ENCODE measurements around the gene BGN.

The BGN gene

DNA sequence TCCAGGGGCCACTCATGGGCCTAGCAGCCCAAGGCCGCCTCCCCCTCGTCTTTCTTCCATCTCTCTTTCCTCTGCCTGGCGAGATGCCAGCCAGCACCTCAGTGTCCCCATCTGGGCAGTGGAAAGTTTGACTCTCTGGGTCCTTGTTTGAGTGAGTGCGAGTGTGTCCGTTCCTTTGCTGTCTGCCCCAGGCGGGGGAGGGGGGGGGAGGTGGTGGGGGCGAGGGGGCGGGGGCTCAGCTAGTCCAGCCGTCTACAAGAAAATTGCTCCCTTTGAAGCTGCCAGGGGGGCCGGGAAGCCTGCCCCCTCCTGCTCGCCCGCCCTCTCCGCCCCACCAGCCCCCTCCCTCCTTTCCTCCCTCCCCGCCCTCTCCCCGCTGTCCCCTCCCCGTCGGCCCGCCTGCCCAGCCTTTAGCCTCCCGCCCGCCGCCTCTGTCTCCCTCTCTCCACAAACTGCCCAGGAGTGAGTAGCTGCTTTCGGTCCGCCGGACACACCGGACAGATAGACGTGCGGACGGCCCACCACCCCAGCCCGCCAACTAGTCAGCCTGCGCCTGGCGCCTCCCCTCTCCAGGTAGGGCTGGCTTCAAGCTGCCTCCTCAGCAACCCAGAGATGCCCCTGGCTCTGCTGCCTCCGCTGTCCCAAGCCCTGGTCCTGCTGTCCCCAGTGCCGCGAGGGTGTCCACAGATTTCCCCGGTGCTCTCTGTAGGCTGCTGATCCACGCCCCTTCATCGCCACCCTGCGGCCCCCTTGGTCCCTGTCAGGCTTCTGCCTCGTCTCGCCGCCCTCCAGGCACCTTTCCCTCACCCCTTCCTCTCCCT, at the start of gene BGN:
Gene BGN, plus strand, starts transcription at position 440 of the 821 bp plus-strand sequence. CDS start 9,652 bp downstream, outside the sequence.
- no peak for DNase-seq (ENCODE audit: low read depth)

DNA sequence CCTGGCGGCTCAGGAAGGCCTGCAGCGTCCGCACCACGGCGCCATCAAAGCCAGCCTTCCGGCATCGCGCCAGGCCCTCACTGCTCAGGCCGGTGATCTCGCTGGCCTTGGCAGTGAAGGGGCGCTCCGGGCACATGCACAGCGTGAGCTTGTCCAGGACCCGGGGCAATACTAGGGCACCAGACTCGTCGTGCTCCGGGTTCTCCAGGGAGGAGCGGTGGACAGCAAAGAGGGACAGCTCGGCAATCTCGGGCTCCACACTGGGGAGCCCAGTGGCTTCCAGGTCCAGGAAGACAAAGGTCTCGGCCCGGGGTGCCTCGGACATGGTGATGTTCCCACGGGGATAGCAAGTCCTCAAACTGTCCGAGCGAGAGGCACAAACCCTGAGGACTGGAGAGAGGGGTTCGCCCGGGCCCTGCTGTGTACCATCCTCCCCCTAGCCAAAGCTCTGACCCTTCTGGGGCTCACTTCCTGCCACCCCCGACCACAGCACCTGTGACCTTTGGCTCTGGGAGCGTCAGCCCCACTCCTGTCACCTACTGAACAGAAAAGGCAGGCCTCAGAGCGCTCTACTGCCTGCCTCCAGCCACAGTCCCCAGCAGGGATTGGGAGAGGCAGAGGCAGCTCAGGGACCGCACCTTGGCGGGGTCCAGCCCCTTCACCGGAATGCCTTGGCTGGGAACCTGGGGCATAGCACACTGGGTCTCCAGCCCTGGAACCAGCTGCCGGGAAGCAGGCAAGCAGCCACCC, 49.5 kb upstream of the BGN start:
- no peak overlapping the region for H3K4me3 ChIP-seq (ENCODE audit: low read depth, low read length)
- TF ChIP-seq, protein P1, sequence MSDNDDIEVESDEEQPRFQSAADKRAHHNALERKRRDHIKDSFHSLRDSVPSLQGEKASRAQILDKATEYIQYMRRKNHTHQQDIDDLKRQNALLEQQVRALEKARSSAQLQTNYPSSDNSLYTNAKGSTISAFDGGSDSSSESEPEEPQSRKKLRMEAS (IDR thresholded peaks at IDR 0.05; ENCODE audit: low read depth, low read length): no peak
- TF ChIP-seq, protein P2, sequence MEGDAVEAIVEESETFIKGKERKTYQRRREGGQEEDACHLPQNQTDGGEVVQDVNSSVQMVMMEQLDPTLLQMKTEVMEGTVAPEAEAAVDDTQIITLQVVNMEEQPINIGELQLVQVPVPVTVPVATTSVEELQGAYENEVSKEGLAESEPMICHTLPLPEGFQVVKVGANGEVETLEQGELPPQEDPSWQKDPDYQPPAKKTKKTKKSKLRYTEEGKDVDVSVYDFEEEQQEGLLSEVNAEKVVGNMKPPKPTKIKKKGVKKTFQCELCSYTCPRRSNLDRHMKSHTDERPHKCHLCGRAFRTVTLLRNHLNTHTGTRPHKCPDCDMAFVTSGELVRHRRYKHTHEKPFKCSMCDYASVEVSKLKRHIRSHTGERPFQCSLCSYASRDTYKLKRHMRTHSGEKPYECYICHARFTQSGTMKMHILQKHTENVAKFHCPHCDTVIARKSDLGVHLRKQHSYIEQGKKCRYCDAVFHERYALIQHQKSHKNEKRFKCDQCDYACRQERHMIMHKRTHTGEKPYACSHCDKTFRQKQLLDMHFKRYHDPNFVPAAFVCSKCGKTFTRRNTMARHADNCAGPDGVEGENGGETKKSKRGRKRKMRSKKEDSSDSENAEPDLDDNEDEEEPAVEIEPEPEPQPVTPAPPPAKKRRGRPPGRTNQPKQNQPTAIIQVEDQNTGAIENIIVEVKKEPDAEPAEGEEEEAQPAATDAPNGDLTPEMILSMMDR (IDR thresholded peaks at IDR 0.05; ENCODE audit: low read depth, low read length): no peak
- TF ChIP-seq MYC (IDR thresholded peaks at IDR 0.05; ENCODE audit: low read depth, low read length): no peak
- TF ChIP-seq POLR2A (IDR thresholded peaks at IDR 0.05; ENCODE audit: extremely low read depth, insufficient read length): no peak
- no peak for DNase-seq (ENCODE audit: low read depth)

More for the DNA sequence above, at the start of gene BGN:
- TF ChIP-seq, protein P2 (IDR thresholded peaks at IDR 0.05; ENCODE audit: low read depth, low read length): no peak
- TF ChIP-seq MYC (IDR thresholded peaks at IDR 0.05; ENCODE audit: low read depth, low read length) (no peak), POLR2A (IDR thresholded peaks at IDR 0.05; ENCODE audit: extremely low read depth, insufficient read length) (no peak)
- TF ChIP-seq, protein P1 (IDR thresholded peaks at IDR 0.05; ENCODE audit: low read depth, low read length): no peak
- no peak within 1 kb of the TSS for H3K4me3 ChIP-seq (ENCODE audit: low read depth, low read length)

DNA sequence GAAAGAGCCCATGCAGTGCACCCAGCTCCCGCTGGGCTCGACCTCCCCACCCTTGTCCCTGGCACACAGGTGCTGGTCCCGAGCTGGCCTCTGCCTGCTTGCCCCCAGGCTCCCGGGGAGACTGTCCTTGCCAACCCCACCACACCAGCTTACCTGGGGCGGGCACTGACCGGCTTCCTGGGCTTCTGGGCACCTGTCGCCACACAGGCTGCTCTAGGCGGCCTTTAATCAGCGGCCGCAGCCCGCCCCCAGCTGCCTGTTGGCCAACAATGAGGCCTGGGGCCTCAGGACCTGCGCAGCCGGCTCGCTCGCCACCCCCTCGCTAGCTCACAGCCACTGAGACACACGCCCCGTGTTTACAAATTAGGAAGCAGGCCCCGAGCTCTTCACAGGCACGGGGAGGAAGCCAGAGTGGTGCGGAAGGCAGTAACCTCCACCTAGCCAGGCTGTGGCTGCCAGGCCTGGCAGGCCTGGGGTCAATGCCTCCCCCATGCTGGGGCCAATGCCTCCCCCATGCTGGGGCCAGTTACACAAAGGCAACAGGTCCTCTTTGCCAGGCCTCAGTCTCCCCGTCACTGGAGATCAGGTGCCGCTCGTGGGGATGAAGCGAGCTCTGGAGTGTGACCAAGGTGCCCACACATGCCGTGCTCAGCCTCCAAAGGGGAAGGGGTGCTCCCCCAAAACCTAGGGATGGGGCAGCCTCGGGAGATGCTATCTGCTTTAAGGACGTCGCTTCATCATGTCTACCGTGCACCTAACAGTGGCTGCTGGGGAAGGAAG, 48.7 kb upstream of the BGN start, which contains the start of gene TREX2:
Gene TREX2, minus strand, starts transcription at position 201 of the 780 bp plus-strand sequence. CDS start 626 bp downstream, outside the sequence.
- TF ChIP-seq POLR2A (IDR thresholded peaks at IDR 0.05; ENCODE audit: extremely low read depth, insufficient read length) (no peak), MYC (IDR thresholded peaks at IDR 0.05; ENCODE audit: low read depth, low read length) (no peak)
- TF ChIP-seq, protein P2 (IDR thresholded peaks at IDR 0.05; ENCODE audit: low read depth, low read length): no peak
- TF ChIP-seq, protein P1 (IDR thresholded peaks at IDR 0.05; ENCODE audit: low read depth, low read length): no peak
- no peak within 1 kb of the TSS for H3K4me3 ChIP-seq (ENCODE audit: low read depth, low read length)
- no peak for DNase-seq (ENCODE audit: low read depth)

DNA sequence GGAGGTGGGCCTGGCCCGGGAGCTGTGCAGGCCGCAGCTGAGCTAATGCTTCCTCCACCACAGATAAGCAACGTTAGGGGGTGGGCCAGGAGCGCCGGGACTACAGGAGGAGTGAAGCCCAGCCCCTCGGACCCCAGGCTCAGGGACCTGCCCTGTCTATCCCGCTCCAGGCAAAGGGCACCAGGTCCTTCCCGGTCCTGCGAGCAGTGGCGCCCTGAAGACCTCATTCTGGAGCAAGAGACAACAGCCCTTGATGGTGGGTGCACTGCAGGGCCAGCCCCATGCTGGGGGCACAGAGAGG, 48.2 kb upstream of the BGN start:
- no peak overlapping the region for H3K4me3 ChIP-seq (ENCODE audit: low read depth, low read length)
- TF ChIP-seq, protein P1 (IDR thresholded peaks at IDR 0.05; ENCODE audit: low read depth, low read length): no peak
- TF ChIP-seq, protein P2 (IDR thresholded peaks at IDR 0.05; ENCODE audit: low read depth, low read length): no peak
- TF ChIP-seq POLR2A (IDR thresholded peaks at IDR 0.05; ENCODE audit: extremely low read depth, insufficient read length): no peak
- TF ChIP-seq MYC (IDR thresholded peaks at IDR 0.05; ENCODE audit: low read depth, low read length): no peak
- no peak for DNase-seq (ENCODE audit: low read depth)

DNA sequence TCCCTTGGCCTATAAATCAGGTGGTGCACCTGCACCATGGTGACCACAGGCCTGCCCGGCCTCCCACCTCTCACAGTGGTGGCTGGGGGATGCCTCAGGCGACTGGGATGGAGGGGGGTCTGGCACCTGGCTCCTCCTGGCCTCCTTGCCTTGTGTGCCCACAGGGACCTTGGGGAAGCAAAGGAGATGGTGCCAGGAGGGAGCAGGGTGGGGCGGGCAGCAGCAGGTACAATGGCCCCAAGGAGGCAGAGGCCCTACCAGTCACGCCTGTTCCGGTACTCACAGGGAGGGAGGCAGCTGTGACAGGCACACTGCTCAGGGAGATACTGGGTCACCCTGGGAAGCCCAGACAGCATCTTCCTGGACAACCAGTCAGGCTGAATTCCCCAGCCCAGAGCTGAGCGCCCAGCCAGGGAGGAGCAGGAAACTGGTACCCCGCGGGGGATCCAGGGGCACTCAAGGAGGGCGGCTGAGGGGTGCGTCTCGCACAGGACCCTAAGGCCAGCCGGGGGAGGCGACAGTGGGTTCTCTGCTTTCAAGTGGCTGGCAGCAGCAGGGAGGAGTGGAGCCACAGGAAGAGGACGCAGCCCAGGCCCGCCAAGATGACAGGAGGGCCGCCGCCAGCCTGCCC, 47.7 kb upstream of the BGN start:
- no peak overlapping the region for H3K4me3 ChIP-seq (ENCODE audit: low read depth, low read length)
- no peak for DNase-seq (ENCODE audit: low read depth)
- no peak for TF ChIP-seq POLR2A (IDR thresholded peaks at IDR 0.05; ENCODE audit: extremely low read depth, insufficient read length)
- TF ChIP-seq MYC (IDR thresholded peaks at IDR 0.05; ENCODE audit: low read depth, low read length): no peak
- TF ChIP-seq, protein P1 (IDR thresholded peaks at IDR 0.05; ENCODE audit: low read depth, low read length): no peak
- TF ChIP-seq, protein P2 (IDR thresholded peaks at IDR 0.05; ENCODE audit: low read depth, low read length): no peak
